Activated T-helper 2 cell treated with anti-CD3 and anti-CD28 coated beads, Interferon-gamma antibody, Interleukin-2, Interleukin-4, amounts not matched to agents 10 μg/mL and 5 μg/mL and 100 μg/mL, durations not matched to agents 14 hours and 24 hours and 36 hours (primary cell): ENCODE results near the gene ZDHHC5. TPM values are rescaled to one million over a fixed set of nuclear protein-coding genes. Genes with fewer than 3 reads are reported as not detected.

Experiments
- DNase-seq: peaks from one replicate; pipeline ENCODE4 v3.0.0; 2021; ENCODE audit warnings: low spot score
- H3K27ac Mint-ChIP-seq: one replicate; pipeline ENCODE4 v1.8.0; 2021; ENCODE audit warnings: mixed read lengths
- H3K27me3 Mint-ChIP-seq: one replicate; pipeline ENCODE4 v1.8.0; 2021; ENCODE audit warnings: low read depth, mixed read lengths
- H3K36me3 Mint-ChIP-seq: one replicate; pipeline ENCODE4 v1.8.0; 2021; ENCODE audit warnings: low read depth, mixed read lengths
- H3K4me1 Mint-ChIP-seq: one replicate; pipeline ENCODE4 v1.8.0; 2021; ENCODE audit warnings: low read depth, mixed read lengths
- H3K4me3 Mint-ChIP-seq: one replicate; pipeline ENCODE4 v1.8.0; 2021; ENCODE audit warnings: low read depth, mild to moderate bottlenecking, moderate library complexity, mixed read lengths
- H3K9me3 Mint-ChIP-seq: one replicate; pipeline ENCODE4 v1.8.0; 2021; ENCODE audit warnings: mixed read lengths
- intact Hi-C: fragments of 100-400 bp; cut with micrococcal nuclease; formaldehyde crosslinking; loops from one replicate; pipeline ENCODE4 v1.15.1; 2023
- total RNA-seq: library from RNA; stranded (reverse); gene quantifications from 2 replicates; pipeline ENCODE4 v1.2.3, GENCODE V29; 2022

Gene ZDHHC5, protein sequence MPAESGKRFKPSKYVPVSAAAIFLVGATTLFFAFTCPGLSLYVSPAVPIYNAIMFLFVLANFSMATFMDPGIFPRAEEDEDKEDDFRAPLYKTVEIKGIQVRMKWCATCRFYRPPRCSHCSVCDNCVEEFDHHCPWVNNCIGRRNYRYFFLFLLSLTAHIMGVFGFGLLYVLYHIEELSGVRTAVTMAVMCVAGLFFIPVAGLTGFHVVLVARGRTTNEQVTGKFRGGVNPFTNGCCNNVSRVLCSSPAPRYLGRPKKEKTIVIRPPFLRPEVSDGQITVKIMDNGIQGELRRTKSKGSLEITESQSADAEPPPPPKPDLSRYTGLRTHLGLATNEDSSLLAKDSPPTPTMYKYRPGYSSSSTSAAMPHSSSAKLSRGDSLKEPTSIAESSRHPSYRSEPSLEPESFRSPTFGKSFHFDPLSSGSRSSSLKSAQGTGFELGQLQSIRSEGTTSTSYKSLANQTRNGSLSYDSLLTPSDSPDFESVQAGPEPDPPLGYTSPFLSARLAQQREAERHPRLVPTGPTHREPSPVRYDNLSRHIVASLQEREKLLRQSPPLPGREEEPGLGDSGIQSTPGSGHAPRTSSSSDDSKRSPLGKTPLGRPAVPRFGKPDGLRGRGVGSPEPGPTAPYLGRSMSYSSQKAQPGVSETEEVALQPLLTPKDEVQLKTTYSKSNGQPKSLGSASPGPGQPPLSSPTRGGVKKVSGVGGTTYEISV
- 64.7 and 69.9 TPM in 2 replicates for total RNA-seq

DNA sequence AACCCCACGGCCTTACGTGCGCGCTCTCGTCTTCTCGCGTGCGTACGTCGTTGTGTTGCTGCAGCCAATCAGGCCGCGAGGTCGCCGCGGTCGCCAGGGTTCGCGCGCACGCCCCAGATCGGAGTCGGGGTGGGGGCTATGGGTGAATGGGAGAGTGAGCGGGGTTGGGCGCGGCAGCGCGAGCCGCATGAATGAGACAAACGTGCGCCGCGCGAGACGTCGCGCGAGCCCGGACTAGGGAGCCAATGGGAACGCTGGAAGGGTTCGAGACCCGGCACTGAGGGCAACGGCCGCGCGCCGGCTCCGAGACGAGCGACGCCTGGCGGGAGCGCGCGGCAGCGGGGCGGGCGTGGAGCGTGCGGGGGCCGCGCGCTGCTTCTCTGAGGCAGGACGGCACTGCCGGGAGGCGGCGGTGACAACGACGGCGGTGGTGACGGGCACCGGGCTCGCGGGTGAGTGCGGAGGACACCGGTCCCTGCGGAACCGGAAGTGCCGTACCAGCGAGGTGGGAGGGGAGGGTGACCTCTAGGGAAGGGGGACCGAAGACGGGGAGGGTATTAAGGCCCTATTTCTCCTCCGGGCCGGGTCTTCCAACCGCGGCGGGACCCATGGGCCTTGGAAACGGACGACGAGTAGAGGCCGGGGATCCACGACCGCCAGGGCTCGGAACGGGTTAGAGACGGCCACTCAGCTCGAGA lies at the start of gene ZDHHC5:
Gene ZDHHC5, plus strand, starts transcription at position 379 of the 698 bp plus-strand sequence. CDS start 4,977 bp downstream, outside the sequence.
- Mint-ChIP-seq H3K27me3 (no peaks in the 10 kb centered on the region), H3K9me3 (no peaks in the 10 kb centered on the region), H3K36me3 (peaks cover 29% of the 10 kb centered on the region), H3K4me1 (peaks cover 29% of the 10 kb centered on the region), H3K4me3 (peak within 1 kb of the TSS; percentile 99), H3K27ac (peak within 1 kb of the TSS; percentile 99)
- intact Hi-C loops, result loop anchor here (1.0 to 10.0 kb wide), 11 partner anchors 11 to 1477 kb away; partner anchors contain the start of genes CLP1, FAM111A, MED19 and SELENOH
- peak; percentile 100 for DNase-seq

DNA sequence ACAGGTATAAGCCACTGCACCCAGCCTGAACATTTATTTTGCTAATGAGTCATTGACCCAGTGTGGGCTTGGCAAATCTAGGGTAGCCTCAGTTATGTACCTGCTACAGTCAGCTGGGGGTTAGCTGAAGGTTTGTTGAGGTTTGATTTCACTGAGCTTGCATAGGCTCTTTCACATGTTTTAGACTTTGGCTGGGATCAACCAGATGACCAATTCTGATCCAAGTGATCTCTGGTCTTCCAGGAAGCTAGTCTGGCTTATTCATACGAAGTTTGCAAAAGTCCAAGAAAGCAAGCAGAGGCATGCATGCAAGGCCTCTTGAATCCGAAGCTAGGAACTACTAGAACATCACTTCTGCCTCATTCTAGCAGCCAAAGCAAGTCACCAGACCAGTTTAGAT lies 49.5 kb upstream of the ZDHHC5 start:
- Mint-ChIP-seq H3K4me3 (no peak overlapping the region), H3K36me3 (no peaks in the 10 kb centered on the region), H3K27me3 (peaks cover 4% of the 10 kb centered on the region), H3K9me3 (peaks cover 5% of the 10 kb centered on the region), H3K27ac (no peak overlapping the region), H3K4me1 (no peaks in the 10 kb centered on the region)
- no peak for DNase-seq
- intact Hi-C loops, result no loop called here

DNA sequence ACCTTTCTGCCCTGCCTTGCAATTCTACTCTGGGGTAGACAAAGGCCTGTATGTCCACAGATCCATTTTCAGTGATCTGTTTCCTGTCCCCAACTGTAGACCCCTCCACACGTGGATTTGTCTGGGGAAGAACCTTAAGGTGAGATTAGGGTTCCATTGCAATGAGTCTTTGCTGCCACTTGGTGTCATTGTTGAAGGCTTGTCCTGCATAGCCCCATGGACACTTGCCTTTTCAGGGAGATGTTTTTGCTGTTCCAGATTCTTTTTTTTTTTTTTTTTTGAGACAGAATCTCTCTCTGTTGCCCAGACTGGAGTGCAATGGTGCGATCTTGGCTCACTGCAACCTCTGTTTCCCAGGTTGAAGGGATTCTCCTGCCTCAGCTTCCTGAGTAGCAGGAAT lies 48.6 kb upstream of the ZDHHC5 start:
- no peak for DNase-seq
- H3K36me3 Mint-ChIP-seq, result no peaks in the 10 kb centered on the region
- peaks cover 5% of the 10 kb centered on the region for H3K9me3 Mint-ChIP-seq
- H3K27me3 Mint-ChIP-seq, result peaks cover 4% of the 10 kb centered on the region
- H3K4me1 Mint-ChIP-seq, result no peaks in the 10 kb centered on the region
- intact Hi-C loops, result no loop called here
- H3K27ac Mint-ChIP-seq, result no peak overlapping the region
- H3K4me3 Mint-ChIP-seq, result no peak overlapping the region

DNA sequence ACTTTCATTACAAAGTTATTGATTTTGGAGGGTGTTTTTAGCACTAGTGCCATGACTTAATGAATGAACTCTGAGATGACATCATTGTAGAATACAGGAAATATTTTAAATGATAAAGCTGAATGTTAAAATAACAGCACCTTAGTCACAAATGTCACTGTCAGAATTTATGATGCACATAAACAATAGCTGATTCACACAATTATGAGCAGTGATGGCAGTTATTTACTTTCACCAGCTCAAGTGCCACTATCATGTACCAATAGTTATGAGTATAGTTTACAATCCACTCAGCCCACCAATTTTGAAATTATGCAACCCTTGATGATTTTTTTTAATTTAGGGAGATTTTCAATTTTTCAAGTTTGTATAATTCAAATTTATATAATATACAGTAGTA lies 47.4 kb upstream of the ZDHHC5 start:
- H3K9me3 Mint-ChIP-seq, result peaks cover 5% of the 10 kb centered on the region
- no peak for DNase-seq

DNA sequence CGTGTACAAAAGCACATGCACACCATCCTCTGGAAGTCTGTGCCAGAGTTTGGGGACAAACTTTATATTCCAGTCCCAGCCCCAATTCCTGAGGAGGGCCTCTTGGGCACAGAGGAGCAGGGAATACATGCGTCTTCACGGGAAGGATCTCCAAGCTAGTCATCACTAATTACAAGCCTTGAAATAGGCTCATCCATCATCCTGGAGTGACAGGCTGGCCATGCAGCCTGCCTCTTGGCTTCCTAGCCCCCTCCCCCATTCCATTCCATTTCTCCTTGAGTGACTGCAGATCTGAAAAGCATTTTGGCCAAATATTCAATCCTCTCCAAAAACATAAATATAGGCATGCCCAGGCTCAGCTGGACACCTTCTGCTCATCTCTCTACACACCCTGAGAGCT lies 45.7 kb upstream of the ZDHHC5 start:
- Mint-ChIP-seq H3K4me3 (no peak overlapping the region), H3K36me3 (no peaks in the 10 kb centered on the region), H3K27me3 (no peaks in the 10 kb centered on the region), H3K4me1 (no peaks in the 10 kb centered on the region), H3K9me3 (peaks cover 5% of the 10 kb centered on the region), H3K27ac (no peak overlapping the region)
- intact Hi-C loops, result no loop called here
- no peak for DNase-seq

More for the DNA sequence above, 47.4 kb upstream of the ZDHHC5 start:
- peaks cover 4% of the 10 kb centered on the region for H3K27me3 Mint-ChIP-seq
- no peaks in the 10 kb centered on the region for H3K4me1 Mint-ChIP-seq
- H3K4me3 Mint-ChIP-seq, result no peak overlapping the region
- intact Hi-C loops, result no loop called here
- no peak overlapping the region for H3K27ac Mint-ChIP-seq
- H3K36me3 Mint-ChIP-seq, result no peaks in the 10 kb centered on the region

DNA sequence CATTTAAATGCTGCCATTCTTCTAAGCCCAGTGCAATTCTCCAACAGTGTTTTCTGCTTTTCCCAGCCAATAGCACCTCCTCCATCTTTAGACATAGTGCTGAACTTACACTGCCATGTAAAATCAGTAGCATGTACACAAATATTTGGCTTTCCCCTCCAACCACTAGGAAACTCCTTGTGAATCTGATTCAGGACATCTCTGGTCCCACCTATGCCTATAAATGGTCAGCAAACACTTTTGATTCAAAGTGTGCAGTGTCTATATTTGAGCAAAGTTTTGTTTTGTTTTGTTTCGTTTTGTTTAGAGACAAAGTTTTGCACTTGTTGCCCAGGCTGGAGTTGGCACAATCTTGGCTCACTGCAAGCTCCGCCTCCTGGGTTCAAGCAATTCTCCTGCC lies 43.0 kb upstream of the ZDHHC5 start:
- H3K9me3 Mint-ChIP-seq, result no peaks in the 10 kb centered on the region
- H3K36me3 Mint-ChIP-seq, result no peaks in the 10 kb centered on the region
- no peaks in the 10 kb centered on the region for H3K4me1 Mint-ChIP-seq
- intact Hi-C loops, result no loop called here
- no peak for DNase-seq
- no peak overlapping the region for H3K4me3 Mint-ChIP-seq
- peaks cover 5% of the 10 kb centered on the region for H3K27me3 Mint-ChIP-seq
- no peak overlapping the region for H3K27ac Mint-ChIP-seq

DNA sequence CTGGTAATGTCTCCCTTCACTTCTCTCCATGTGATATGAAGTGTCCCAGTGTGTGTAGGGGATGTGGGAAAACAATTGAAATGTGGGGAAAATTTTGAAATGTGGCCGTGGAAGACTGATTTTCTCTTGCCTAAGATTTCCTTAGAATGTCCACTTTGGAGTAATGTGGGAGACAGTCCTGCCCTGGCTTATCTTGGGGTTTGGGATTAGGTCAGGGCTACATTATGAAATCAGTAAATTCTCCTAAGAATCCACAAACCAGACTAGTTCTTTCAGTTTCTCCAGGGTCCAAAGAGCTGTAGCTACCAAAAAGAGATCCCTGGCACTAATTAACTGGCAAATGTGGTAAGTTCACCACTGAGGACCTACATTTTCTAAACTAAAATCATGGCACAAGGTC lies 41.0 kb upstream of the ZDHHC5 start:
- Mint-ChIP-seq H3K9me3 (no peaks in the 10 kb centered on the region), H3K27ac (no peak overlapping the region), H3K27me3 (peaks cover 21% of the 10 kb centered on the region), H3K4me1 (no peaks in the 10 kb centered on the region), H3K36me3 (no peaks in the 10 kb centered on the region), H3K4me3 (no peak overlapping the region)
- no peak for DNase-seq
- intact Hi-C loops, result no loop called here

DNA sequence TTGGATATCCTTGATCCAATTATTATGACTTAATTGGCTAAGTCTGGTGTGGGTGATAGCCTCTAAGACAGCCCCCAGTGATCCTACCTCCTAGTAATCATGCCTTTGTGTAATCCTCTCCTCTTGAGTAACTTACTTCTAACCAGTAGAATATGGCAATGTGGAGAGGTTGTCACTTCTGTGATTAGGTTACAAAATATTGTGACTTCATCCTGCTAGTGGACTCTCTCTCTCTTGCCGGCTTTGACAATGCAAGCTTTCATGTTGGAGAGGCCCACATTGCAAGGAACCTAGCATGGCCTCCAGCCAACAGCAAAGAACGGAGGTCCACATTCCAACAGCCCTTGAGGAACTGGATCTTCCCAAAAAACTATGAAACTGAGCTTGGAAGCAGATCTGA lies 37.7 kb upstream of the ZDHHC5 start:
- H3K27ac Mint-ChIP-seq, result no peak overlapping the region
- no peaks in the 10 kb centered on the region for H3K9me3 Mint-ChIP-seq
- H3K4me1 Mint-ChIP-seq, result no peaks in the 10 kb centered on the region
- DNase-seq, result no peak
- peaks cover 36% of the 10 kb centered on the region for H3K27me3 Mint-ChIP-seq
- H3K4me3 Mint-ChIP-seq, result no peak overlapping the region
- no peaks in the 10 kb centered on the region for H3K36me3 Mint-ChIP-seq
- intact Hi-C loops, result no loop called here

DNA sequence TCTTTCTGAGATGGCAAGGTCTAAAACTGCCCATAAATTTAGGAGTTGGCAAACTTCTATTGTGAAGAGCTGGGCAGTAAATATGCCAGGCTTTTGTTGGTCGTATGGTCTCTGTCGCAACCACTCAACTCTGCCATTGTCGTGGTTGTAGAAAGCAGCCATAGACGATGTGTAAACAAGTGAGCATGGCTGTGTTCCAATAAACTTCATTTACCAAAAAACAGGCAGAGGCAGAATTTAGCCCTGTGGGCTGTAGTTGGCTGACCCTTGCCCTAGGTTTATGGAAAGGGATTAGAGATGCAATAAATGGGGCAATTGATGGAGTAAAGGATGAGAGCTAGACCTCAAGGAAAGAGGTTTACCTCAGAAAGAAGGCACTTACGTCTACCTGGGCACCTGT lies 35.8 kb upstream of the ZDHHC5 start:
- H3K36me3 Mint-ChIP-seq, result no peaks in the 10 kb centered on the region
- H3K27me3 Mint-ChIP-seq, result peaks cover 42% of the 10 kb centered on the region
- no peak for DNase-seq
- no peaks in the 10 kb centered on the region for H3K4me1 Mint-ChIP-seq
- intact Hi-C loops, result no loop called here
- H3K4me3 Mint-ChIP-seq, result no peak overlapping the region
- H3K9me3 Mint-ChIP-seq, result no peaks in the 10 kb centered on the region
- H3K27ac Mint-ChIP-seq, result no peak overlapping the region

DNA sequence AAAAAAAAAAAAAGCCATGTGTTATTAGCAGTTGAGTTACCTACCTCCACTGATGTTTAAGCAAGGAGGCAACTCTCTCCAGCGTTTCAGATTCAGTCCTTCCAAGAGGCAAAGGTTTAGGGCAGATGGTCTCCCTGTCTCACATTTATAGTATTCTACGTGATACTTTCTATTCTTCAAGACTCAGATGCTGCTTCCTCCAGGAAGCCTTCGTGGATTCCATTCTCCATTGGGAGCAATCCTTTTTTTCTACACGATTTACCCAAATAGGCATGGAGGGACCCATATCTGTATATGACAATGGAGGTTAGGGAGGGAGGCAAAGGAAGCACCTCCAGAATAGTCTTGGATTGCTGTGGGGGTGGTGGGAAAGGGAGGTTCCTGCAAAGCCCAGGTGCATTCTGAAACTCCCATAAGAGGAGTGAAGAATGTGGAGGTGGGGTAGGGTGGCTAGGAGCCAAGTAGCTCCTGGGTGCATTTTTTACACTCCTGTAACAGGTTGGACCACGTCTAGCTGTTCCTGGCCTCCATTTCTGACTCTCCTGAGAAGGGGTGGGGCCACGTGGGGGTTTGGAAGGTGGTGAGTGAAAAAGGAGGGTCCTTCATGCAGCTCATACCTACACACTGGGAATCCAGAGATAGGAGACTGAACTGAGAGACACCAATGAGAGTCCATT lies 34.4 kb upstream of the ZDHHC5 start:
- intact Hi-C loops, result no loop called here
- Mint-ChIP-seq H3K4me3 (no peak overlapping the region), H3K36me3 (no peaks in the 10 kb centered on the region), H3K4me1 (peaks cover 5% of the 10 kb centered on the region), H3K27me3 (peaks cover 44% of the 10 kb centered on the region), H3K27ac (no peak overlapping the region), H3K9me3 (no peaks in the 10 kb centered on the region)
- no peak for DNase-seq

DNA sequence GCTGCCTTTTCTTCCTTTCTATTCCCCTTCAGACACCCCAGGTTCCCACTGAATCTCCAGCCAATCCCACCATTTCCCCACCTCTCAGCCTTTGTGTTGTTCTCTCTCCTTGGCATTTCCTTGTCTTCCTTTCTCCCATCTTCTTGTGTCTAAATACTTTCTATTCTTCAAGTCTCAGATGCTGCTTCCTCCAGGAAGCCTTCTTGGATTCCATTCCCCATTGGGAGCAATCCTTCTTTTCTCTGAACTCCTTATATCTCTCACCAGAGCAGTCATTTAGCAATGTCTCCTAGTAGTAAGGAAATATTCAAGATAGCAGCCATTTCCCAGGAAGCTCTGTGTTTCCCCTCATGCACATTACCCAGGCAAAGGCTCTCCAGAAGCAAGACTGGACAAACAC lies 33.6 kb upstream of the ZDHHC5 start:
- Mint-ChIP-seq H3K36me3 (no peaks in the 10 kb centered on the region), H3K27me3 (peaks cover 40% of the 10 kb centered on the region)

DNA sequence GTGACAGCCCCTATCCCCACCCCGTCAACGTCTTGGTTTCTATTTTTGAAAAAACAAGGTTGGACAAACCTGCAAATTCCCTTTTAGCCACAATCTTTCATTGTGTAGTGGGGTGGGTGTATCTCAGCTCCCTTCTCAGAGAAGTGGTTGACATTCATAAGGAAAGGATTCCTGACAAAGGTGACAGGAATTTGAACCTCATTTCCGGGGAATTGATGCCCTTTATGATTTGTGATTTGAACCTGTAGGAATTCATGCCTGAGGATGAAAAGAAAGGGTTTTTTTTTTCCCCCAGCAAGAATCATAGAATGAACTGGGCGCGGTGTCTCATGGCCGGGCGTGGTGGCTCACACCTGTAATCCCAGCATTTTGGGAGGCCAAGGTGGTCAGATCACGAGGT lies 32.7 kb upstream of the ZDHHC5 start:
- H3K4me3 Mint-ChIP-seq, result no peak overlapping the region
- peaks cover 14% of the 10 kb centered on the region for H3K4me1 Mint-ChIP-seq
- H3K27ac Mint-ChIP-seq, result no peak overlapping the region
- H3K36me3 Mint-ChIP-seq, result no peaks in the 10 kb centered on the region
- intact Hi-C loops, result no loop called here
- peaks cover 35% of the 10 kb centered on the region for H3K27me3 Mint-ChIP-seq
- no peak for DNase-seq
- no peaks in the 10 kb centered on the region for H3K9me3 Mint-ChIP-seq

More for the DNA sequence above, 33.6 kb upstream of the ZDHHC5 start:
- Mint-ChIP-seq H3K4me3 (no peak overlapping the region), H3K27ac (no peak overlapping the region), H3K4me1 (peaks cover 12% of the 10 kb centered on the region), H3K9me3 (no peaks in the 10 kb centered on the region)
- intact Hi-C loops, result no loop called here
- DNase-seq, result no peak
